GM21390 (cell line): ENCODE data around the gene DRG1.
A peak's percentile ranks its signal among the peaks of the same experiment; 100 is the strongest.
"Not testable (repeated sequence)": the region's sequence is repeated elsewhere in the genome, so short reads cannot be mapped to it uniquely, and the experiment has no call there.

ENCODE experiments used
- ATAC-seq: cut with Tn5 transposase; IDR thresholded peaks from one replicate; pipeline ENCODE4 v1.9.1; 2021; ENCODE audit not compliant: unreplicated experiment

The DRG1 gene

DNA sequence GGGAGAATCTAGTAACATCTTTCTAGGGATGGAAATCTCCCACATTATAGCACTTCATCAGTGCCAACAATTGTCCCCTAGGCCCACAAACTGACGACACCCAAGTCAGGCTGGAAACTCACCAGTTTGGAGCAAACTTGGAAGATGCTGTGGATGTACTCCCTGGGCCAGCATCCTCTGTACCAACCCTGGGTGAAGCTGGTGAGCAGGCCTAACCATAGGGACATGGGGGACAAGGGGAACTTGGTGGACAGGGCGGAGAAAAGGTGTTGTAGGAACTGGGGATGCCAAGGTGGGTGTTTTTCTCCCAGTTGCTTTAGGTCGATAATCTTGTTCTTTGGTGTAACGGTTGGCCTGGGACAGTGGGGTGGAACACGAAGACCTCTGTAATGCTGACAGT, 42.2 kb downstream of the DRG1 start:
- ATAC-seq: no peak

GRCh38 chr22:31442768-31443489, 43.5 kb downstream of the DRG1 start:
- ATAC-seq: no peak

- ATAC-seq: no peak
Observed at GRCh38 chr22:31443516-31443915, 44.1 kb downstream of the DRG1 start.

- ATAC-seq: no peak
Observed at GRCh38 chr22:31445642-31446041, 46.2 kb downstream of the DRG1 start.

DNA sequence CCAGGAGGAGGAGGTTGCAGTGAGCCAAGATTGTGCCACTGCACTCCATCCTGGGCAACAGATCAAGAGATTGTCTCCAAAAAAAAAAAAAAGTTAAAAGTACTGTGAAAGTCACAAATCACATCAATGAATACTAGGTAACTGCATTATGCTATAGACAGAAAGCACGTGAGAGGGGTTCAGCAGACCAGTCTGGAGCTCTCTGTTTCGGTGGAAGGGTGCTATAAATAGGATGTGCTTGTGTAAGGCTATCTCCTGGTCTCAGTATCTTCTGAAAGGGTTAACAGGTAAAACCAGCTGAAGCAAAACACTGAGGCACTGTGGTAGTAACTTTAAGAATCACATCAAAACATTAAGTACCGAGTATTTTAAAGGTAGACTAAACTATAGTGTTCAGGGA, 46.8 kb downstream of the DRG1 start:
- no peak for ATAC-seq

GRCh38 chr22:31446767-31447166, 47.4 kb downstream of the DRG1 start:
- no peak for ATAC-seq

DNA sequence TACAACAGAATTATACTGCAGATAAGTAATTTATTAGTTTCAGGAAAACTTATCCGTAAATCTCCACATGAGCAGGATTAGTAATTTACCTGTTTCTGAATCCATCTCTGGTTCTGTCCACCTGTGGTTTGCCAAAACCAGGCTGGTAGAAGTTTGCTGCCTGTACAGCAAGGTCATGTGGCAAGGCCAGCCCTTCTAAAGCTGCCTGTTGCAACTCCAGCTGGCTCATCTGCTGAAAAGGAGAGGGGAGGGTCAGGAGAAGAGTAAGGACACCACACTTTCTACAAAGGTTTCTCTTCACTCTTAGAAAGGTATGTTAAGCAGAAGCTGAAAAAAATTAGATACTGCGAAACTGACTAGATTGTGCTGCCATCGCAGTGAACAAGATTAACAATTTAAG, 47.9 kb downstream of the DRG1 start:
- no peak for ATAC-seq

DNA sequence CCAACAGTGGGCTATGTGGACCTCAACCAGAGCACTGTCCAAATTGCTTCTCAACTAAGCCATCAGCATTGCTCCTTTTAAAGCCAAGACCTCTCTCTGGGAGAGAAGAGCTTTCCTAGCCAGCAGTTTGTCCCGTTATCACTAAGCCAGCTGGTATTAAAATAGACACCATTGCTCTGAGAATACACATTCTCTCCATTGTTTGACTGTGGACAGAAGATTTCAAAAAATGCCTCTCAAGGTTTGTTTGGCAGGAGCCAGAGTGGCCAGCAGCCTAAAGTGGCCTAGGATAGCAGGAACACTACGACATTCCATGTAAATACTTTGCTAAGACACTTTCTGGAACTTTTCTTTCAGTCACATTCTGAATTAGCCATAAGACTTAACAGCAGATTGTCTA, 49.0 kb downstream of the DRG1 start:
- no peak for ATAC-seq

- no peak for ATAC-seq
Observed at GRCh38 chr22:31449506-31449905, 50.1 kb downstream of the DRG1 start.

GRCh38 chr22:31451709-31452571, 52.5 kb downstream of the DRG1 start:
- no peak for ATAC-seq

- ATAC-seq: no peak
Observed at GRCh38 chr22:31461699-31462098, 62.3 kb downstream of the DRG1 start.

GRCh38 chr22:31465307-31465706, 65.9 kb downstream of the DRG1 start:
- ATAC-seq: no peak

DNA sequence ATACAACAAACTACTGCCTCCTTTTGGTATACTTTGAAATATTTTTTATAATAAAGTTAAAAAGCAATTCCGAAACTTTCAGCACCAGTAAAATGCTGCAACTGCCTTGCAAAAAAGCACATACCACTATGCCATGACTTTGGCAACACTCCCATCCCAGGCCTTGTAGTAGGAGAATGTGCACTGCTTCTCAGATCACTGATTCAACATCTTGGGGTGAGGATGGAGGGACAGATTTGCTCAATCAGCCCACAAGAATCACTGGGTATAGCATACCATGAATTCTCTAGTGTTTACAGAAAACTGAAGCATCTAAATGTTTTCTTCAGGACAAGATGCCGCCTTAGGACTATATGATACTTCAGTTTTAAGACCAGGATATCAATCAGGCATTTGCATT, 75.3 kb downstream of the DRG1 start:
- no peak for ATAC-seq

DNA sequence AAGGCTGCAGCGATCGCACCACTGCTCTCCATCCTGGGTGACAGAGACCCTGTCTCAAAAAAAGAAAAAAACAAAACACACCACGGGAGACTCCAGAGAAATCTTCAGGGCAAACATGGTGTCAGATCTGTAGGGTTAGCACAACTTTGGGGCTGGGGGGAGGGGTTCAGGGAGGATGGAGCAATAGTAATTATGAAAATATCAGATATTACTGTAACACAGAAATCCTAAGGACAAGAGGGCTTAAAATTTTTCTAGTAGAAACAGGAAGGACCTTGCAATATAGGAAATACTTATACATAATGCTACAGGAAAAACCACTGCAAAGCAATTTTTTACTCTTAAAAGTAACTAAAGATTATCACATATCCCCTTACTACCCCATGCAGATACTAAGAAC, 76.4 kb downstream of the DRG1 start:
- no peak for ATAC-seq

GRCh38 chr22:31477329-31477728, 77.9 kb downstream of the DRG1 start:
- ATAC-seq: peak; percentile 77

- no peak for ATAC-seq
Observed at GRCh38 chr22:31481129-31481528, 81.7 kb downstream of the DRG1 start.

GRCh38 chr22:31482470-31482869, 83.1 kb downstream of the DRG1 start:
- not testable (repeated sequence) for ATAC-seq
